WTC11 (cell line): ENCODE data around the gene MCF2L. TPM values are rescaled to one million over a fixed set of nuclear protein-coding genes. Genes with fewer than 3 reads are reported as not detected.

Source experiments
- ATAC-seq: fragments of 200-7000 bp; cut with Tn5 transposase; 2 replicates; pipeline ENCODE4 v1.10.0; 2021; ENCODE audit warnings: mild to moderate bottlenecking, moderate library complexity
- CTCF ChIA-PET: fragments of 300-600 bp; sonication (Branson Sonifier 250); formaldehyde crosslinking; loops from one replicate; lab custom pipeline; 2021; ENCODE audit warnings: antibody characterized with exemption; lab: Charles Lee
- POLR2A ChIA-PET: fragments of 350-600 bp; sonication (Branson Sonifier 250); formaldehyde crosslinking; loops from one replicate; lab custom pipeline; 2021; ENCODE audit warnings: antibody characterized with exemption; lab: Charles Lee
- DNase-seq: peaks from one replicate; pipeline ENCODE4 v3.0.0; 2021; ENCODE audit warnings: low spot score
- H3K27ac Mint-ChIP-seq: 2 replicates; pipeline ENCODE4 v1.8.0; 2021; ENCODE audit warnings: mixed read lengths
- H3K27me3 Mint-ChIP-seq: 2 replicates; pipeline ENCODE4 v1.8.0; 2021; ENCODE audit warnings: low read depth, mild to moderate bottlenecking, moderate library complexity, mixed read lengths
- H3K36me3 Mint-ChIP-seq: 2 replicates; pipeline ENCODE4 v1.8.0; 2021; ENCODE audit warnings: mixed read lengths
- H3K4me1 Mint-ChIP-seq: 2 replicates; pipeline ENCODE4 v1.8.0; 2022; ENCODE audit warnings: mixed read lengths
- H3K4me3 Mint-ChIP-seq: 2 replicates; pipeline ENCODE4 v1.8.0; 2021; ENCODE audit warnings: mild to moderate bottlenecking, moderate library complexity, mixed read lengths
- H3K9me3 Mint-ChIP-seq: 2 replicates; pipeline ENCODE4 v1.8.0; 2021; ENCODE audit warnings: mixed read lengths
- ATF6 ChIP-seq: sonication (generic); formaldehyde crosslinking; IDR thresholded peaks from 2 replicates; pipeline ENCODE4 v1.8.1; 2023; ENCODE audit warnings: mild to moderate bottlenecking, missing genetic modification reagents
- CREM ChIP-seq: sonication (generic); formaldehyde crosslinking; IDR thresholded peaks from 2 replicates; pipeline ENCODE4 v1.8.1; 2022; ENCODE audit warnings: mild to moderate bottlenecking, missing genetic modification reagents, moderate library complexity
- E2F4 ChIP-seq: sonication (generic); formaldehyde crosslinking; IDR thresholded peaks from 2 replicates; pipeline ENCODE4 v1.8.1; 2022; ENCODE audit warnings: low read depth, mild to moderate bottlenecking, moderate library complexity, missing genetic modification reagents, borderline replicate concordance
- GABPB1 ChIP-seq: sonication (generic); formaldehyde crosslinking; IDR thresholded peaks from 2 replicates; pipeline ENCODE4 v1.8.1; 2023; ENCODE audit warnings: mild to moderate bottlenecking, missing genetic modification reagents
- IRF1 ChIP-seq: sonication (generic); formaldehyde crosslinking; IDR thresholded peaks from 2 replicates; pipeline ENCODE4 v1.8.0; 2023; ENCODE audit warnings: missing genetic modification reagents
- MLX ChIP-seq: sonication (generic); formaldehyde crosslinking; IDR thresholded peaks from 2 replicates; pipeline ENCODE4 v1.8.1; 2023; ENCODE audit warnings: mild to moderate bottlenecking, missing genetic modification reagents, moderate library complexity
- MXD4 ChIP-seq: fragments of 250-450 bp; sonication (Bioruptor Pico); IDR thresholded peaks from 2 replicates; pipeline ENCODE4 v1.8.0; 2021; ENCODE audit warnings: mild to moderate bottlenecking, moderate library complexity, borderline replicate concordance
- OVOL2 ChIP-seq: fragments of 250-450 bp; sonication (Bioruptor Pico); IDR thresholded peaks from 2 replicates; pipeline ENCODE4 v1.9.0; 2021; ENCODE audit warnings: mild to moderate bottlenecking, borderline replicate concordance
- PRDM15 ChIP-seq: sonication (generic); formaldehyde crosslinking; IDR thresholded peaks from 2 replicates; pipeline ENCODE4 v1.8.0; 2022; ENCODE audit warnings: missing genetic modification reagents
- ZNF423 ChIP-seq: fragments of 250-450 bp; sonication (Bioruptor Pico); IDR thresholded peaks from 2 replicates; pipeline ENCODE4 v2.1.2; 2022; ENCODE audit warnings: mild to moderate bottlenecking, moderate library complexity
- total RNA-seq: library from RNA; stranded (reverse); gene quantifications from 3 replicates; pipeline ENCODE4 v1.2.3, GENCODE V29; 2021

Gene MCF2L
- total RNA-seq, 1 experiment from 2014 or later = 34.8 TPM

- no peak for DNase-seq
These were observed 113.4 kb downstream of the MCF2L start for GRCh38 chr13:113082198-113083021.

More at GRCh38 chr13:113082198-113083021, 113.4 kb downstream of the MCF2L start:
- ATAC-seq = no peak
- POLR2A ChIA-PET = no interaction called here
- H3K27me3 Mint-ChIP-seq = no peaks in the 10 kb centered on the region
- TF ChIP-seq ZNF423 = no peak
- TF ChIP-seq E2F4 = no peak
- TF ChIP-seq PRDM15 = no peak
- TF ChIP-seq OVOL2 = no peak
- no peak for TF ChIP-seq MXD4 (CRISPR knock-in tag)
- TF ChIP-seq CREM (CRISPR knock-in tag) = no peak
- TF ChIP-seq MLX = no peak
- no peak for TF ChIP-seq IRF1 (CRISPR knock-in tag)
- TF ChIP-seq GABPB1 (CRISPR knock-in tag) = no peak
- no peak for TF ChIP-seq ATF6
- TF ChIP-seq, all 79 proteins: peak for 0
- CTCF ChIA-PET = no interaction called here
- Mint-ChIP-seq H3K4me1 (no peaks in the 10 kb centered on the region), H3K27ac (no peak overlapping the region), H3K4me3 (no peak overlapping the region), H3K36me3 (peaks cover 4% of the 10 kb centered on the region; the same call in 1 of the 2 replicates), H3K9me3 (no peaks in the 10 kb centered on the region)
